WERI-Rb-1 (cell line): ENCODE data around the gene FHIT.

Source experiments
- DNase-seq: peaks from one replicate; pipeline ENCODE4 v3.0.0-alpha.2; 2020
- H3K27ac ChIP-seq: fragments of 250-450 bp; sonication (Bioruptor Pico); 2 replicates; pipeline ENCODE4 v1.5.1; 2020; ENCODE audit warnings: mild to moderate bottlenecking, moderate library complexity
- H3K27me3 ChIP-seq: fragments of 250-450 bp; sonication (Bioruptor Pico); 2 replicates; pipeline ENCODE4 v1.5.1; 2021; ENCODE audit warnings: mild to moderate bottlenecking, low read depth, moderate library complexity; ENCODE audit not compliant: insufficient read depth, severe bottlenecking
- H3K36me3 ChIP-seq: fragments of 250-450 bp; sonication (Bioruptor Pico); 2 replicates; pipeline ENCODE4 v1.5.1; 2020; ENCODE audit warnings: mild to moderate bottlenecking, moderate library complexity
- H3K4me3 ChIP-seq: 2 replicates; pipeline ENCODE4 v1.5.1; 2011; ENCODE audit warnings: low read depth, mild to moderate bottlenecking, control low read depth, low read length
- H3K9me3 ChIP-seq: fragments of 250-450 bp; sonication (Bioruptor Pico); 2 replicates; pipeline ENCODE4 v1.5.1; 2021; ENCODE audit warnings: mild to moderate bottlenecking, moderate library complexity; ENCODE audit not compliant: severe bottlenecking
- CTCF ChIP-seq: IDR thresholded peaks from 2 replicates; pipeline ENCODE4 v1.5.1; 2011; ENCODE audit warnings: low read depth, mild to moderate bottlenecking, control low read depth, inconsistent platforms, low read length

The FHIT gene

GRCh38 chr3:61138401-61138800, 112.9 kb downstream of the FHIT start:
- H3K9me3 ChIP-seq: no peaks in the 10 kb centered on the region
- no peak overlapping the region for H3K4me3 ChIP-seq
- DNase-seq: no peak
- H3K36me3 ChIP-seq: no peaks in the 10 kb centered on the region
- TF ChIP-seq CTCF: no peak
- H3K27ac ChIP-seq: no peak overlapping the region
- no peaks in the 10 kb centered on the region for H3K27me3 ChIP-seq

- TF ChIP-seq CTCF: no peak
- H3K36me3 ChIP-seq: no peaks in the 10 kb centered on the region
- no peak for DNase-seq
- no peak overlapping the region for H3K4me3 ChIP-seq
- no peak overlapping the region for H3K27ac ChIP-seq
- no peaks in the 10 kb centered on the region for H3K27me3 ChIP-seq
- H3K9me3 ChIP-seq: no peaks in the 10 kb centered on the region
These were observed 115.1 kb downstream of the FHIT start for GRCh38 chr3:61136191-61136590.

GRCh38 chr3:61134532-61134931, 116.7 kb downstream of the FHIT start:
- Histone ChIP-seq H3K27ac (no peak overlapping the region), H3K4me3 (no peak overlapping the region), H3K9me3 (no peaks in the 10 kb centered on the region), H3K27me3 (no peaks in the 10 kb centered on the region), H3K36me3 (no peaks in the 10 kb centered on the region)
- no peak for DNase-seq
- no peak for TF ChIP-seq CTCF

- no peak for DNase-seq
- no peak for TF ChIP-seq CTCF
- H3K27me3 ChIP-seq: no peaks in the 10 kb centered on the region
- H3K9me3 ChIP-seq: no peaks in the 10 kb centered on the region
- H3K36me3 ChIP-seq: no peaks in the 10 kb centered on the region
- H3K4me3 ChIP-seq: no peak overlapping the region
- H3K27ac ChIP-seq: no peak overlapping the region
These were observed 119.2 kb downstream of the FHIT start for GRCh38 chr3:61132062-61132461.

- Histone ChIP-seq H3K4me3 (no peak overlapping the region), H3K36me3 (no peaks in the 10 kb centered on the region), H3K27me3 (no peaks in the 10 kb centered on the region), H3K9me3 (peaks cover 6% of the 10 kb centered on the region), H3K27ac (no peak overlapping the region)
- no peak for TF ChIP-seq CTCF
- no peak for DNase-seq
These were observed 132.4 kb downstream of the FHIT start for GRCh38 chr3:61118830-61119229.

GRCh38 chr3:61117045-61117898, 134.0 kb downstream of the FHIT start:
- H3K27me3 ChIP-seq: no peaks in the 10 kb centered on the region
- no peak for TF ChIP-seq CTCF
- H3K36me3 ChIP-seq: no peaks in the 10 kb centered on the region
- peaks cover 5% of the 10 kb centered on the region for H3K9me3 ChIP-seq
- DNase-seq: no peak
- H3K4me3 ChIP-seq: no peak overlapping the region
- H3K27ac ChIP-seq: no peak overlapping the region
